HG03442 (cell line): ENCODE measurements around the gene CHRDL2.

Experiments
- ATAC-seq: cut with Tn5 transposase; IDR thresholded peaks from one replicate; pipeline ENCODE4 v1.9.1; 2021; ENCODE audit warnings: mild to moderate bottlenecking, moderate library complexity; ENCODE audit not compliant: unreplicated experiment

The CHRDL2 gene

GRCh38 chr11:74748211-74749126, 17.2 kb upstream of the CHRDL2 start, which contains the start of gene RNF169:
TSS of gene RNF169 (plus strand) at chr11:74748849. CDS start at chr11:74748881, 32 bp downstream.
- ATAC-seq: peak; percentile 96

GRCh38 chr11:74746868-74747267, 15.6 kb upstream of the CHRDL2 start:
- no peak for ATAC-seq

GRCh38 chr11:74744277-74744676, 13.1 kb upstream of the CHRDL2 start:
- no peak for ATAC-seq

GRCh38 chr11:74743640-74744039, 12.4 kb upstream of the CHRDL2 start:
- ATAC-seq: no peak

- ATAC-seq: no peak
These were observed 10.8 kb upstream of the CHRDL2 start for GRCh38 chr11:74742070-74742469.

- no peak for ATAC-seq
These were observed 8.5 kb upstream of the CHRDL2 start for GRCh38 chr11:74739546-74740270.

GRCh38 chr11:74736031-74736430, 4.8 kb upstream of the CHRDL2 start:
- ATAC-seq: no peak

GRCh38 chr11:74735365-74735928, 4.2 kb upstream of the CHRDL2 start:
- ATAC-seq: no peak

- ATAC-seq: no peak
These were observed 3.3 kb upstream of the CHRDL2 start for GRCh38 chr11:74734559-74734925.

GRCh38 chr11:74730571-74731260, 510 bp downstream of the CHRDL2 start:
- ATAC-seq: no peak

GRCh38 chr11:74729397-74729796, 1.8 kb downstream of the CHRDL2 start:
- no peak for ATAC-seq

- ATAC-seq: peak; percentile 84
These were observed 4.6 kb downstream of the CHRDL2 start for GRCh38 chr11:74726547-74727182.

- no peak for ATAC-seq
These were observed 5.5 kb downstream of the CHRDL2 start for GRCh38 chr11:74725701-74726100.

GRCh38 chr11:74723511-74723910, 7.7 kb downstream of the CHRDL2 start:
- no peak for ATAC-seq

- no peak for ATAC-seq
These were observed 9.8 kb downstream of the CHRDL2 start for GRCh38 chr11:74721479-74721835.

- ATAC-seq: no peak
These were observed 10.4 kb downstream of the CHRDL2 start for GRCh38 chr11:74720596-74721478.

- no peak for ATAC-seq
These were observed 12.2 kb downstream of the CHRDL2 start for GRCh38 chr11:74719011-74719410.

- no peak for ATAC-seq
These were observed 13.8 kb downstream of the CHRDL2 start for GRCh38 chr11:74717221-74717969.

GRCh38 chr11:74714904-74715303, 16.3 kb downstream of the CHRDL2 start:
- ATAC-seq: no peak
